NCI-H187 treated with DMSO at 0.1 percent for 48 hours (cell line): ENCODE measurements around the gene MVD.

Experiments used
- DNase-seq: peaks from one replicate; lab custom pipeline; 2025; lab: John Stamatoyannopoulos, UW

The MVD gene

DNA sequence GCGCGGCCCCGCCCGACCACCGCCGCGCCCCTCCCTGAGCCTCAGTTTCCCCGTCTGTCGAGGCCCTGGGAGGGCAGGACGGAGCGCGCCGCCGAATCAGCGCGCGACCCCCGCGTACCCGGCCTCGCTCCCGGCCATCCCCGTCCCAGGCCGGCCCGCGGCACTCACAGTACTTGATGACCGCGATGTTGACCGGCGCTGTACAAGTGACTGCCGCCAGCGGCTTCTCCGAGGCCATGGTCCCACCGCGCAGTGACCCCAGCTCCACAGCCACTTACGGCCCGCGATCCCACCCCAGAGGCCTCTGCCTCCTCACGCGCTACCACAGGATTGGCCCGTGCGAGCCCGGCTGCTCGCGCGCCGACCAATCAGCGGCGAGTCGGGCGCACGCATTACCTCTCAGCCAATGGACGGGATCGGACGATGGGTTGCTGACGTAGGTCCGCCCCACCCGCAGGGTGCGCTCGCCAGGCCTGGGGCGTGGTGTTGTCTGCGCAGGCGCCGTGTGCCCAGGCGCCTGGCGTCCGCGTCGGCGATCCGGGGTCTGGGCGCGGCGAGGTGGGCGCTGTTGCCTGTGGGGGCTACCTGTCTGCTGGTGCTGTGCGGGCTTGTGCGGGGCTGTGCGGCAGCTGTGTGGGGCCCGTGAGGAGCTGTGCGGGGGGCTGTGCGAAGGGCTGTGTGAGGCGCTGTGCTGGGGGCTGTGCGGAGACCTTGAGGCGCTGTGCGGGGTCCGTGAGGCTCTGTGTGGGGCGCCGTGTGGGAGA is at the start of gene MVD:
Gene MVD (minus strand): TSS at position 249 of the 764 bp plus-strand sequence. CDS start 11 bp downstream, at position 238.
- DNase-seq: no peak

DNA sequence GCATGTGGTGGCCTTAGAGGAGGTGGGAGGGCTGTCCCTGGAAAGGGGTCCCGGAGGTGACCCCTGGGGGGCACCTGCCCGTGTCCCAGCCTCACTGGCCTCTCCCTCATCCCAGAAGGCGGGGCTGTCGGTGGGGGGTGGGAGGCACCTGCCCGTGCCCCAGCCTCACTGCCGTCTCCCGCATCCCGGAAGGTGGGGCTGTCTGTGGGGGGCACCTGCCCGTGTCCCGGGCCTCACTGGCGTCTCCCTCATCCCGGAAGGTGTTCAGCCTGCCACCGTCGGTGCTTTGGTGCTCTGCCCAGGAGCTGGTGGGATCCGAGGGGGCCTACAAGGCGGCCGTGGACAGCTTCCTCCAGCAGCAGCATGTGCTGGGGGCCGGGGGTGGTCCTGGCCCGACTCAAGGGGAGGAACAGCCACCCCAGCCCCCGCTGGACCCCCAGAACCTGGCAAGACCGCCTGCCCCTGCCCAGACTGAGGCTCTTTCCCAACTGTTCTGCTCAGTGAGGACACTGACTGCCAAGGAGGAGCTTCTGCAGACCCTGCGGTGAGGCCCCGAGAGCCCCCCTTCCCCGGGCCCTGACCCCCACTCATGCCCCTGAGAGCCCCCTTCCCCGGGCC is 49.6 kb upstream of the MVD start:
- DNase-seq: no peak

- DNase-seq: no peak
Measured at GRCh38 chr16:88711750-88712340, 49.0 kb upstream of the MVD start.

DNA sequence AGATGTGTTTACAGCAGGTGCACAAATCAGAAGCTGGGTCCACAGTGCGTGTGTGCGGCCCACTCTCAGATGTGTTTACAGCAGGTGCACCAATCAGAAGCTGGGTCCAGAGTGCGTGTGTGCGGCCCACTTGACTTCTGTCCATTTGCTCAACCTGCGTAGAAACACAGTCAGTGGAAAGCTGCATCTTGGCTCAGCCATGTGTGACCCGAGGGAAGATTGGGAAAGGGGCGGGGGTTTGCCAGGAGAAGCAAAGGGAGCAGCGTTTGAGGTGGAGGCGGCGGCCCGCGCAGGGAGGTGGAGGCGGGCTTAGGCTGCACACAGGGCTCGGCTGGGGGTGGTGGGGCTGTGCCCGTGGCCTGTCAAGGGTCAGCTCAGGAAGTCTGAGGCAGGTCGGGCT is 47.7 kb upstream of the MVD start:
- DNase-seq: no peak

DNA sequence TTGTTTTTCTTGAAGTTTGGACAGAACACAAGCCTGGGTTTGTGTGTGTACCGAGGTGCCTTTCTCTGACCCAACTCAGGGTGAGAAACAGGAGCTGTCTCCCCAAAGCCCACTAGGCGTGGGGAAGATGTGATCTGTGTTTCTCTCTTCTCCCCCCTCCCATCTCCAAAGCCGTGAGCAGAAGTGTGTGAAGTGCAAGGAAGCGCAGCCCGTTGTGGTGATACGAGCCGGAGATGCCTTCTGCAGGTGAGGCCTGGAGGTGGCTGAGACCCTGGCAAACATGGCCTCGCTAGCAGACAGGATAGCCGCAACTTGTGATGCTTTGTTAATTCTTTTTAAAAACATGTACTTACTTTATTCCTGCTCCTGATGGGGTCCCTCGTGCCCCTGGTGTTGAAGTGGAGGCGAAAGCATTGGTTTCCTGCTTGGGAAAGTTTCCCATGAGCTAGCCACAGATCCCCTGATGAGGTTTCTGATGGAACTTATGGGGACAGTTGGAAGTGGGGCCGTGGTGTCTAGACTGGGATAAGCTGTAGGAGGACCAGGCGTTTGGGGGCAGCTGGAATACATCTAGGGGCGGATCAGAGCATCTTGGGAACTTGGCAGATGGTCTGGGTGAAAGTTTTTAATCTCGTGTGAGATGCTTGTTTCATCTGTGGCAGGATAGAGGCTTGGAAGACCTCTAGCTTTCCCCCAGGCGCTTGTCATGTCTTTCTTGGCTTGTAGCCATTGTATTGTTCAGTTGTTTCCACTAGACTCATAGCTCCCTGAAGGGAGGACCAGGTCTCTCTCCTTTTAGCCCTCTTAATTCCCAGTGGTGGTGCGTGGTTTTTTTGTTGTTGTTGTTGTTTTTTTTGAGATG is 44.3 kb upstream of the MVD start:
- DNase-seq: no peak

GRCh38 chr16:88706229-88706964 is 43.5 kb upstream of the MVD start, which contains the start of the genes CTU2 and RNF166:
Gene CTU2, plus strand, starts transcription at chr16:88706503. Its CDS starts 28 bp downstream, at chr16:88706531.
Gene RNF166, minus strand, starts transcription at chr16:88706408. Its CDS starts 83 bp downstream, at chr16:88706325.
- DNase-seq: no peak

DNA sequence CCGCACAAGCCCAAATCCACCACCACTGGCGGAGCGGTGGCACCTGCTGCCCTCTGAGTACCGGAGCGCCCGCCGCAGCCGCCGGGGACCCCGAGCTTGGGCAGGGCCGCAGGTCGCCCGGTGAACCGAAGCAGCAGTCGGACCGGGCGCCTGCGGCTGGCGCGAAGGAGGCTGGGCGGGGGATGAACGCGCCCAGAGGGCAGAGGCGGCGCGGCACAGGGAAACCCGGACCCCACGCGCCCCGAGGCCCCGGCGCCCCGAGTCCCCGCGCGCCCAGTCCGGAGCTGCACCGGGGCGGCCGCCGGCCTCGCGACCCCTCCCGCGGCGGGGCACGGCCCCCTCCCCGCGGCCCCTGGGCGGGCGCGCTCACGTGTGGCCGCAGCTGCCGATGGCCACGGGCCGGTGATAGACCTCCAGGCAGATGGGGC is 42.9 kb upstream of the MVD start:
- no peak for DNase-seq

DNA sequence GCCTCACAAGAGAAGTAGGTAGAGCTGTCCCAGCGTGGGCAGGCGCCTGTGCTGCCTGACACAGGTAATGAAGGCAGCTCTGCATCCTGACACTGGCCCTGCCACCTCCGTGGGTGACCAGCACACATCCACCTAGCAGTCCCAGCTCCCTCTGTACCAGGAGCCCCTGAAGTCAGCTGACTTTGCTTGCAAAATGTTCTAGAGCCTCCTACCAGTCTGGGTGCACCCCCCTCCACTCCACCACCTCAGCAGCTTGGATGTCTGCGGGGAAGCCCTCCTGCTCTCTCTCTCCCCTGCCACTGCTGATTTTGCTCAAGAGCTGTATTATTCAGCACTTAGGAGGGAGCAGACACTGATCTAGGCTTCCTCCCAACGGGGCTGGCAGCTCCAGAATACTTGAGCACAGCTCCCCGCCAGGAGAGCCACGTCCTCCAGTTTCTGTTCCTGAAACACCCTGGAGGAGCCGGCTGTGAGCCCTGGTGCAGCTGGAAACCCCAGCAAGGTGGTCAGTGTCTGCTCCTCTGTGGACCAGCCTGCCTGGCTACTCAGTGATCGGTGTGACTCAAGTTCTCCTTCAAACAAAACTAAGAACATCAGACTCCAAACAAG is 42.3 kb upstream of the MVD start:
- DNase-seq: no peak

DNA sequence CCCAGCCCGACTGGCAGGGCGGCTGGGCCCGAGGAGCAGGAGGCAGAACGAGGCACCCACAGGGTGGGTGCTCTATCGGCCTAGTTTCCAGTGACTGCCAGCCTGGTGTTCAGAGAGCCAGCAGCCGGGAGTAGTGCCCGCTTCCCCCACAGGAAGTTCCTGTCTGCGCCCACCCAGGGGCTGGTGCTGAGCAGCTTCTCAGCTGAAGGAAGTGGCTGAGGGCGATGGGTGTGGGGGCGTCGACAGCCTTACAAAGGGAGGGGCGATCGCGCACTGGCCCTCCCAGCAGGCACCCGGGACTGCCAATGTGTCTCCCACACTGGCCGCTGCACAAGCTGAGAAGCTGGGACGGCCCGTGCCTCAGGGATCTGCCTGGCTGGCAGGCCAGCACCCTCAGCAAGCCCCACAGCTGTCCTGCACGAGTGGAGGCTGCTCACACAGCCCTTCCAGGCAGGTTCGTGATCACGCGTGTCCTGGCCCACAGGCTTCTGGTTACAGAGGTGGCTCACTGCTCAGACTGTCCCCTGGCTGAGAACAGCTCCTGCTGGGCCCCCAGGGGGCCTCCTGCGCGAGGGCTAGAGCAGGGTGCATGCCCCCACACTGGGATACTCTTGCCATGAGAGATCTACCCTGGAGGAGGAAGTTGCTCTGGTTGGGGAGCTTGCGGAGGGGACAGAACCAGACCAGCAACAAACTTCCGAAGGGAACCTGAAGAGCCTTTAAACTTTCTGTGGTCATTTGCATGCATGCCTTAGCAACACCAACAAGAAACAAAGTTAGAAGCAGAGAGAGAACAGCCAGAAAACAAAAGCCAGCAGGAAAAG is 40.8 kb upstream of the MVD start:
- no peak for DNase-seq

GRCh38 chr16:88702371-88703210 is 39.7 kb upstream of the MVD start:
- DNase-seq: no peak

DNA sequence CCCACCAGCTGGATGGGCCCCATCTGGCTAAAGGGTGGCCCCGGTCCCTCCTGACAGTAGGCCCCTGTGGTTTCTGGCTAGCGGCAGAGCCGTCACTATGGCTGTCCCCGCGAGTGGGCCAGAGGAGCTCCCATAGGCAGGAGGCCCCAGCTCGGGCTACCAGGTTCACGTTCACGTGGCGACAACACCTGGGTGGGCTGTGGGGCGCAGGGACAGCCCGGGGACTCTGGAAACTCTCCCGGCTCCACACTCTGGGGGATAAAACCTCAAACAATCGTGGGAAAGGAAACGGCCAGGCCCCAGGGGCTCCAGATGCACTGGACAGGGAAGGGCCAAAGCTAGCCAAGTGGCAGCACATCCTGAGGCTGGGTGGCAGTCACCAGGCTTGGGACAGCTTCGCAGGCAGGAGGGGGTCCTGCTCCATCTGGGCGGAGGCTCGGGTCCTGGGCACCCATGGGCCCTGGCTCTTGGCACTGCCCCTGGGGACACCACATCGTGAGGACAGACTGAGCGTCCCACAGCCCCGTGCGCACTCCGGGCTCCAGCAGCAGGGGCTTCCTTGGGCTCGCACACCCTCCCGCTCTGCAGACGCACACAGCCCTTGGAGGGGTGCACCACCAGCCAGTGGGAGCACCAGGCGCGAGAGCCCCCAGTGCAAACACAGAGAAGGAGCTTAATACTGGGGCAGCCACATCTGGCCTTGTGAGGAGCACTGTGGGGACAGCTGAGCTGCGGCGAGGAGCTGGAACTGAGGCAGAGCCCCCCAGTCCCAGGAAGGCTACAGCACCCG is 38.9 kb upstream of the MVD start:
- DNase-seq: no peak

- no peak for DNase-seq
Measured at GRCh38 chr16:88700636-88701482, 38.0 kb upstream of the MVD start.

DNA sequence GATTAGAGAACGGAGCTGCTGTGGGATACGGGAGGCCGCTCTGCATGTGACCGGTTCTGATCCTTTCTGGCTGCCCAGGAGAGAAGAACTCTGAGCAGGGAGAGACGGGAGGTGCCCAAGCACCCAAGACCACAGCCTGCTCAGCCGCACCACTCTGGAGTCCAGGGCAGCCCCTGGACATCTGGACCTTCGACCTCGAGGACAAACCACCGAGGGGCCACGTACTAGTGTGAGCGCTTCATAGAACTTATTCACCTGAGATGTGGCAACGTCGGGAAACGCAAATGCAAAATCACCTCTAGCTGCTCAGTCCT is 37.4 kb upstream of the MVD start:
- DNase-seq: no peak

DNA sequence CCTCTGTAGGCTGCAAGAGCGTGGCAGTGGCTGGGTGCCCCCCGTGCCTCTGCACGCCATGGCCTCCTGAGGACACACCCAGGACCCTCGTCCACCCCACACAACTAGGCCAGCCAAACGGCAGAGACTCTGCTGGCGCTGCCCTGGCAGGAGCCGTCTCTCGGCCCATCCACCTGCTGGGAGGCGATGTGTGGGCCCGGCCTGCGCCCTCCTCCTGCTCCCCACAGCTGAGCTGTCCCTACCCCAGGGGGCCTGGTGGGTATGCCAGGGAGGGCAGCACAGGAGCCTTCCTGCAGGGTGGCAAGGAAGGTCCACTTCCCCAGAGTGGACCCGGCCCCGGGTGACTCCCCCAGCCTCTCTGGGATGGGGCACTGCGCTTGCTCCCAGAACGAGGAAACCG is 36.3 kb upstream of the MVD start:
- DNase-seq: no peak

DNA sequence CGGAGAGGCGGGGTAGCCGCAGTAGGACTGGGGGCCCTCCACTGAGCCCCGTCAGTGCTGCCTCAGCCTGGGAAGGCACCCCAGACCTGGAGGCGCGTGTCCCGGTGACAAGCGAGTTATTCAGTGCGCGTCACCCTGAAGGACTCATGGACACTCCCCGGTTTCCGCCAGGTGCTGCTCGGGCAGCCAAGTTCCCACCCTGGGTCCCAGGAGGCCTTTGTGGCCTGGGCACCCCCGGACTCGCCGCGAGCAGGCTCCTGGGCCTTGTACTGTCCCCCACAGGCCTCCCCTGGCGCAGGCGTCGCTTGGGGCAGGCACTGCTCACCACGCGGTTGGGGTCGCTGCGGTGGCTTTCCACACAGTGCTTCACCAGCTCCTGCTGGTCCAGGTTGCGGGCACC is 35.8 kb upstream of the MVD start:
- no peak for DNase-seq

DNA sequence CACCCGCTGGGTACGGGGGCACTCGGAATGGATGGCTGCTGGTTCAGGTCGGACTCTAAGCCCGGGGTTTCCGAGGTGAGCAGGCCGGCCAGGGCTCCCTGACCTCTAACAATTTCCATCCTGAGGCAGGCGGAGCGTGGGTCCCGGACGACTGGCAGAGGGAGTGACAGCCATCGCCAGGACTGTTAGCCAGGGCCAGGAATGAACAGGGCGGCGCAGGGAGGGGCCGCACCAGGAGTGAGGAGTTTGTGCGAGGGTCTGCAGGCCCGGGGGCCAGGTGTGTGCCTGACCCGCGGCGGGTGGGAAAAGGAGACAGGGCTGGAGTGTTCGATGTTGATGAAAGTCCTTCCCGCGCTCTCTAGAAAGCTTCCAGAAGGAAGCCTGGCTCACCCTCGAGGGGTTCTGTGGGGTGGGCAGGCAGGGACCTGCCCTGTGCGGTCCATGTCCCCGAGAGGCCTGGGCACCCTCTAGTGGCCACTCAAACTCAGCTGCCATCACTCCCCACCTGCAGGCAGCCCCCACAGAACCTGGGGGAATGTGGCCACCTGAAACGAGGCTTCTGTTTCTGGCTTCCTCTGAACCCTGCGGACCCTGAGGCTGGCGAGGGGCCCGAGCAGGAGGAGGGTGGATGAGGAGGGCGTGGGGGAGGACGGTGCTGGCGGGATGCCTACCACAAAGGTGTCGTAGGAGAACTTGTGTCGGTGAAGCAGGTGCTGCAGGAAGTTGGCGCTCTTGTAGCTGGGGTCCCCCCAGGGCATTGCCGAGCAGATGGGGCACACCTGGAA is 35.1 kb upstream of the MVD start:
- no peak for DNase-seq
